ENCODE results near the gene STXBP6.

Gene STXBP6

GRCh38 chr14:25049568-25050268 is at the start of gene STXBP6:
STXBP6 (minus strand) TSS chr14:25050147; CDS start chr14:24974818, 75,329 bp downstream.
- peak; percentile 82 for DNase-seq (ENCODE audit: low spot score)

GRCh38 chr14:25097120-25097519 is 47.2 kb upstream of the STXBP6 start:
- DNase-seq (ENCODE audit: low spot score), result no peak

GRCh38 chr14:25095736-25096437 is 45.9 kb upstream of the STXBP6 start:
- no peak for DNase-seq (ENCODE audit: low spot score)

- no peak for DNase-seq (ENCODE audit: low spot score)
These were observed 44.4 kb upstream of the STXBP6 start for GRCh38 chr14:25094171-25094907.

GRCh38 chr14:25092258-25092740 is 42.4 kb upstream of the STXBP6 start:
- DNase-seq (ENCODE audit: low spot score), result no peak

- DNase-seq (ENCODE audit: low spot score), result no peak
These were observed 40.9 kb upstream of the STXBP6 start for GRCh38 chr14:25090716-25091454.

GRCh38 chr14:25090256-25090655 is 40.3 kb upstream of the STXBP6 start:
- DNase-seq (ENCODE audit: low spot score), result no peak

- DNase-seq (ENCODE audit: low spot score), result no peak
These were observed 39.5 kb upstream of the STXBP6 start for GRCh38 chr14:25089496-25089895.

GRCh38 chr14:25086821-25087396 is 37.0 kb upstream of the STXBP6 start:
- DNase-seq (ENCODE audit: low spot score), result no peak

- no peak for DNase-seq (ENCODE audit: low spot score)
These were observed 36.1 kb upstream of the STXBP6 start for GRCh38 chr14:25086081-25086480.

- DNase-seq (ENCODE audit: low spot score), result no peak
These were observed 30.7 kb upstream of the STXBP6 start for GRCh38 chr14:25080682-25081081.

GRCh38 chr14:25079311-25079710 is 29.4 kb upstream of the STXBP6 start:
- no peak for DNase-seq (ENCODE audit: low spot score)

GRCh38 chr14:25074099-25074685 is 24.2 kb upstream of the STXBP6 start:
- no peak for DNase-seq (ENCODE audit: low spot score)

GRCh38 chr14:25069879-25070278 is 19.9 kb upstream of the STXBP6 start:
- DNase-seq (ENCODE audit: low spot score), result peak; percentile 45

- no peak for DNase-seq (ENCODE audit: low spot score)
These were observed 17.7 kb upstream of the STXBP6 start for GRCh38 chr14:25067600-25067999.

- no peak for DNase-seq (ENCODE audit: low spot score)
These were observed 12.0 kb upstream of the STXBP6 start for GRCh38 chr14:25062022-25062321.

GRCh38 chr14:25056688-25057078 is 6.7 kb upstream of the STXBP6 start:
- DNase-seq (ENCODE audit: low spot score), result peak; percentile 61

GRCh38 chr14:25055992-25056687 is 6.2 kb upstream of the STXBP6 start:
- no peak for DNase-seq (ENCODE audit: low spot score)

- no peak for DNase-seq (ENCODE audit: low spot score)
These were observed 5.1 kb upstream of the STXBP6 start for GRCh38 chr14:25055005-25055404.

GRCh38 chr14:25053585-25053984 is 3.6 kb upstream of the STXBP6 start:
- DNase-seq (ENCODE audit: low spot score), result no peak

- no peak for DNase-seq (ENCODE audit: low spot score)
These were observed 3.0 kb upstream of the STXBP6 start for GRCh38 chr14:25052921-25053320.

Data from Ammon's horn (tissue), 1 donor.